Amniotic epithelial cell (primary cell): ENCODE data around the gene SLC4A1AP.

ENCODE experiments used
- DNase-seq: peaks from one replicate; pipeline ENCODE4 v3.0.0-alpha.2; 2010; ENCODE audit warnings: low read depth

The SLC4A1AP gene

GRCh38 chr2:27702302-27702701, 38.6 kb downstream of the SLC4A1AP start:
- no peak for DNase-seq

- DNase-seq: peak; percentile 84
Measured at GRCh38 chr2:27703638-27704341, 40.1 kb downstream of the SLC4A1AP start.

- DNase-seq: no peak
Measured at GRCh38 chr2:27704342-27704876, 40.7 kb downstream of the SLC4A1AP start.

GRCh38 chr2:27705851-27706622, 42.3 kb downstream of the SLC4A1AP start:
- peak; percentile 71 for DNase-seq

GRCh38 chr2:27707462-27708256, 44.0 kb downstream of the SLC4A1AP start:
- peak; percentile 37 for DNase-seq

GRCh38 chr2:27708257-27708654, 44.6 kb downstream of the SLC4A1AP start:
- no peak for DNase-seq

GRCh38 chr2:27708666-27709065, 45.0 kb downstream of the SLC4A1AP start:
- no peak for DNase-seq

- DNase-seq: no peak
Measured at GRCh38 chr2:27709326-27709725, 45.6 kb downstream of the SLC4A1AP start.

GRCh38 chr2:27709960-27710575, 46.4 kb downstream of the SLC4A1AP start:
- DNase-seq: no peak

- peak; percentile 55 for DNase-seq
Measured at GRCh38 chr2:27710640-27711430, 47.1 kb downstream of the SLC4A1AP start.

GRCh38 chr2:27711804-27712203, 48.1 kb downstream of the SLC4A1AP start:
- DNase-seq: no peak

GRCh38 chr2:27712522-27712921, 48.8 kb downstream of the SLC4A1AP start:
- DNase-seq: no peak

- DNase-seq: no peak
Measured at GRCh38 chr2:27713201-27713600, 49.5 kb downstream of the SLC4A1AP start.

GRCh38 chr2:27714053-27714452, 50.4 kb downstream of the SLC4A1AP start:
- no peak for DNase-seq

- no peak for DNase-seq
Measured at GRCh38 chr2:27714851-27715291, 51.2 kb downstream of the SLC4A1AP start.

- DNase-seq: no peak
Measured at GRCh38 chr2:27715318-27716210, 51.9 kb downstream of the SLC4A1AP start.

- no peak for DNase-seq
Measured at GRCh38 chr2:27716301-27717069, 52.8 kb downstream of the SLC4A1AP start.

- DNase-seq: no peak
Measured at GRCh38 chr2:27717070-27717795, 53.5 kb downstream of the SLC4A1AP start.
